ENCODE results near the gene MICU1.

- TF ChIP-seq POLR2AphosphoS5 (IDR thresholded peaks at IDR 0.05; ENCODE audit: low read depth, low read length) (no peak), TAF1 (IDR thresholded peaks at IDR 0.05; ENCODE audit: borderline replicate concordance, low read depth, low read length) (no peak)
These were observed 138.4 kb downstream of the MICU1 start for GRCh38 chr10:72487521-72487920.
